HEK293 (cell line): Measurements from ENCODE around the gene SESN2.
A peak's percentile ranks its signal among the peaks of the same experiment; 100 is the strongest.

Source experiments
- CTCF ChIA-PET: fragments of 350-600 bp; formaldehyde crosslinking; extraction: SDS; loops from one replicate; lab custom pipeline; 2021; ENCODE audit warnings: antibody characterized with exemption; lab: Yijun Ruan, JAX
- POLR2A ChIA-PET: fragments of 300-600 bp; formaldehyde crosslinking; extraction: SDS; loops from one replicate; lab custom pipeline; 2020; ENCODE audit warnings: antibody characterized with exemption, inconsistent platforms; lab: Yijun Ruan, JAX
- H3K27ac ChIP-seq: fragments of 200-500 bp; sonication (Bioruptor generic); 2 replicates; pipeline ENCODE4 v1.5.1; 2014; ENCODE audit warnings: low read depth, low read length, control low read depth, inconsistent platforms; ENCODE audit errors: extremely low read depth
- H3K36me3 ChIP-seq, 2 experiments: fragments of 200-500 bp in 1 of 2; sonication (Bioruptor generic) in 1 of 2; 1 replicate in 1 of 2; 2 replicates in 1 of 2; pipeline ENCODE4 v1.5.1; 2014 to 2017; ENCODE audit warnings: inconsistent platforms in 2 of 2, low read length in 2 of 2; ENCODE audit not compliant: control insufficient read depth in 2 of 2, insufficient read depth in 1 of 2
- H3K4me1 ChIP-seq: fragments of 200-500 bp; sonication (Bioruptor generic); 2 replicates; pipeline ENCODE4 v1.5.1; 2014; ENCODE audit warnings: mild to moderate bottlenecking, low read length, inconsistent platforms; ENCODE audit not compliant: control insufficient read depth, insufficient read depth
- H3K4me3 ChIP-seq: 2 replicates; pipeline ENCODE4 v1.5.1; 2011; ENCODE audit warnings: low read depth, mild to moderate bottlenecking, control low read depth, low read length, moderate library complexity
- H3K9me3 ChIP-seq: fragments of 200-500 bp; sonication (Bioruptor generic); 2 replicates; pipeline ENCODE4 v1.5.1; 2014; ENCODE audit warnings: low read depth, low read length, inconsistent platforms; ENCODE audit not compliant: control insufficient read depth, insufficient read depth
- HOXC10 ChIP-seq: sonication (generic); formaldehyde crosslinking; IDR thresholded peaks from 2 replicates; pipeline ENCODE4 v1.8.1; 2023; ENCODE audit warnings: mild to moderate bottlenecking, missing genetic modification reagents
- KLF10 ChIP-seq: fragments of 450-650 bp; IDR thresholded peaks from 2 replicates; pipeline ENCODE4 v1.5.1; 2018; ENCODE audit warnings: missing biosample characterization, mild to moderate bottlenecking, missing genetic modification characterization
- PATZ1 ChIP-seq: fragments of 450-650 bp; formaldehyde crosslinking; IDR thresholded peaks from 2 replicates; pipeline ENCODE4 v1.5.1; 2016; ENCODE audit warnings: missing biosample characterization, missing genetic modification characterization
- SP2 ChIP-seq: fragments of 450-650 bp; formaldehyde crosslinking; IDR thresholded peaks from 2 replicates; pipeline ENCODE4 v1.5.1; 2016; ENCODE audit warnings: missing biosample characterization, missing genetic modification characterization
- YY1 ChIP-seq: fragments of 450-650 bp; formaldehyde crosslinking; IDR thresholded peaks from 2 replicates; pipeline ENCODE4 v1.5.1; 2018; ENCODE audit warnings: missing biosample characterization, missing genetic modification characterization
- ZFHX2 ChIP-seq: fragments of 450-650 bp; formaldehyde crosslinking; conservative IDR thresholded peaks from 2 replicates; pipeline ENCODE4 v1.5.1; 2016; ENCODE audit warnings: missing biosample characterization, missing genetic modification characterization
- ZNF121 ChIP-seq: fragments of 450-650 bp; formaldehyde crosslinking; IDR thresholded peaks from 2 replicates; pipeline ENCODE4 v1.5.1; 2016; ENCODE audit warnings: missing biosample characterization, missing genetic modification characterization
- ZNF140 ChIP-seq: fragments of 450-650 bp; formaldehyde crosslinking; IDR thresholded peaks from 2 replicates; pipeline ENCODE4 v1.5.1; 2016; ENCODE audit warnings: missing biosample characterization, missing genetic modification characterization
- ZNF239 ChIP-seq: fragments of 450-650 bp; formaldehyde crosslinking; IDR thresholded peaks from 2 replicates; pipeline ENCODE4 v1.5.1; 2016; ENCODE audit warnings: missing biosample characterization, missing genetic modification characterization
- ZNF292 ChIP-seq: fragments of 450-650 bp; formaldehyde crosslinking; IDR thresholded peaks from 2 replicates; pipeline ENCODE4 v1.5.1; 2016; ENCODE audit warnings: low read depth, missing biosample characterization, missing genetic modification characterization, borderline replicate concordance
- ZSCAN5A ChIP-seq: fragments of 450-650 bp; formaldehyde crosslinking; IDR thresholded peaks from 2 replicates; pipeline ENCODE4 v1.5.1; 2016; ENCODE audit warnings: missing biosample characterization, missing genetic modification characterization
- ZXDB ChIP-seq: fragments of 450-650 bp; formaldehyde crosslinking; IDR thresholded peaks from 2 replicates; pipeline ENCODE4 v1.5.1; 2016; ENCODE audit warnings: missing biosample characterization, missing genetic modification characterization
- TF ChIP-seq, protein P1 (sequence below): fragments of 450-650 bp; formaldehyde crosslinking; IDR thresholded peaks from 2 replicates; pipeline ENCODE4 v1.5.1; 2016; ENCODE audit warnings: missing biosample characterization, missing genetic modification characterization

The SESN2 gene

DNA sequence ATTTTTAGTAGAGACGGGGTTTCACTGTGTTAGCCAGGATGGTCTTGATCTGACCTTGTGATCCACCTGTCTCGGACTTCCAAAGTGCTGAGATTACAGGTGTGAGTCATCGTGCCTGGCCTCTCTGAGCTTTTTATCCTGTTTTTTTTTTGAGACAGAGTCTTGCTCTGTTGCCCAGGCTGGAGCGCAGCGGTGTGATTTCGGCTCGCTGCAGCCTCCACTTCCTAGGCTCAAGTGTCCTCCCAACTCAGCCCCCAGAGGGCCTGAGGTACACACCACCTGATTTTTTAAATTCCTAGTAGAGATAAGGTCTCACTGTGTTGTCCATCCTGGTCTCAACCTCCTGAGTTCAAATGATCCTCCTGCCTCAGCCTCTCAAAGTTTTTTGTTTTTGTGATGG is 20.4 kb downstream of the SESN2 start:
- peaks cover 31 to 79% of the 10 kb centered on the region in 2 experiments for H3K36me3 ChIP-seq
- H3K4me3 ChIP-seq: no peak overlapping the region
- POLR2A ChIA-PET: interaction anchor here (0.8 to 1.2 kb wide), 2 partner anchors 20 to 49 kb away, joined by 4 to 7 read pairs; partner anchors contain the start of genes MED18 and SESN2
- TF ChIP-seq ZSCAN5A (tag by site-specific recombination) (no peak), ZFHX2 (tag by site-specific recombination) (no peak), ZNF121 (0 out of 2 replicates have a peak, but pooled peaks have one; percentile 43)
- no peaks in the 10 kb centered on the region for H3K4me1 ChIP-seq
- CTCF ChIA-PET: no interaction called here
- no peaks in the 10 kb centered on the region for H3K9me3 ChIP-seq
- H3K27ac ChIP-seq: no peak overlapping the region

DNA sequence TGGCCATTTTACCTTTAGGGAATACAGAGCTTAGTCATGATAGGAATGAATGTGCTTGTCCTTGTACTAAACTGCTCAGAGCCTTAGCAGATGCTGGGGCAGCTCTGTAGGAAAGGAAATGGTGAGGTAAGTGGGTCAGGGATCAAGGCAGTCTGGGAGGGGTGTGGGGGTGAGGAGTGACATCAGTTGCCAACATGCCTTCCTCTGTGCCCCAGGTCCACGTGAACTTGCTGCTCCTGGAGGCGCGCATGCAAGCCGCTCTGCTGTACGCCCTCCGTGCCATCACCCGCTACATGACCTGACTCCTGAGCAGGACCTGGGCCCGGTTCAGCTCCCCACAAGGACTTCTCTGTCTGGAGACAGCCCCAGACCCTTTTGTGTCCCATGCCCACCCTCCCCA is 21.2 kb downstream of the SESN2 start:
- H3K27ac ChIP-seq: no peak overlapping the region
- ChIA-PET POLR2A (interaction anchor here (0.6 to 1.2 kb wide), 4 partner anchors 21 to 83 kb away, joined by 3 to 7 read pairs (median 6); partner anchors contain the start of genes MED18 and SESN2), CTCF (interaction anchor here (0.6 kb wide), 1 partner anchor 9 kb away, joined by 3 read pairs; no protein-coding TSS in a partner anchor)
- H3K9me3 ChIP-seq: no peaks in the 10 kb centered on the region
- peaks cover 24 to 71% of the 10 kb centered on the region in 2 experiments for H3K36me3 ChIP-seq
- no peaks in the 10 kb centered on the region for H3K4me1 ChIP-seq
- 0 out of 2 replicates have a peak, but pooled peaks have one; percentile 23 for TF ChIP-seq PATZ1 (tag by site-specific recombination)
- TF ChIP-seq SP2: no peak
- H3K4me3 ChIP-seq: no peak overlapping the region

- no peak overlapping the region for H3K4me3 ChIP-seq
- no peak for TF ChIP-seq ZNF239
- TF ChIP-seq ZNF140: no peak
- no peak for TF ChIP-seq ZNF292 (tag by site-specific recombination)
- TF ChIP-seq KLF10: no peak
- no peak for TF ChIP-seq HOXC10 (CRISPR knock-in tag)
- TF ChIP-seq YY1 (tag by site-specific recombination): no peak
- TF ChIP-seq, protein P1, sequence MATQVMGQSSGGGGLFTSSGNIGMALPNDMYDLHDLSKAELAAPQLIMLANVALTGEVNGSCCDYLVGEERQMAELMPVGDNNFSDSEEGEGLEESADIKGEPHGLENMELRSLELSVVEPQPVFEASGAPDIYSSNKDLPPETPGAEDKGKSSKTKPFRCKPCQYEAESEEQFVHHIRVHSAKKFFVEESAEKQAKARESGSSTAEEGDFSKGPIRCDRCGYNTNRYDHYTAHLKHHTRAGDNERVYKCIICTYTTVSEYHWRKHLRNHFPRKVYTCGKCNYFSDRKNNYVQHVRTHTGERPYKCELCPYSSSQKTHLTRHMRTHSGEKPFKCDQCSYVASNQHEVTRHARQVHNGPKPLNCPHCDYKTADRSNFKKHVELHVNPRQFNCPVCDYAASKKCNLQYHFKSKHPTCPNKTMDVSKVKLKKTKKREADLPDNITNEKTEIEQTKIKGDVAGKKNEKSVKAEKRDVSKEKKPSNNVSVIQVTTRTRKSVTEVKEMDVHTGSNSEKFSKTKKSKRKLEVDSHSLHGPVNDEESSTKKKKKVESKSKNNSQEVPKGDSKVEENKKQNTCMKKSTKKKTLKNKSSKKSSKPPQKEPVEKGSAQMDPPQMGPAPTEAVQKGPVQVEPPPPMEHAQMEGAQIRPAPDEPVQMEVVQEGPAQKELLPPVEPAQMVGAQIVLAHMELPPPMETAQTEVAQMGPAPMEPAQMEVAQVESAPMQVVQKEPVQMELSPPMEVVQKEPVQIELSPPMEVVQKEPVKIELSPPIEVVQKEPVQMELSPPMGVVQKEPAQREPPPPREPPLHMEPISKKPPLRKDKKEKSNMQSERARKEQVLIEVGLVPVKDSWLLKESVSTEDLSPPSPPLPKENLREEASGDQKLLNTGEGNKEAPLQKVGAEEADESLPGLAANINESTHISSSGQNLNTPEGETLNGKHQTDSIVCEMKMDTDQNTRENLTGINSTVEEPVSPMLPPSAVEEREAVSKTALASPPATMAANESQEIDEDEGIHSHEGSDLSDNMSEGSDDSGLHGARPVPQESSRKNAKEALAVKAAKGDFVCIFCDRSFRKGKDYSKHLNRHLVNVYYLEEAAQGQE (tag by site-specific recombination): no peak
- TF ChIP-seq ZXDB (tag by site-specific recombination): no peak
- ChIA-PET POLR2A (interaction anchor here (0.6 to 1.2 kb wide), 2 partner anchors 21 to 83 kb away, joined by 7 read pairs; partner anchors contain the start of gene SESN2), CTCF (interaction anchor here (0.6 kb wide), 2 partner anchors 10 to 211 kb away, joined by 3 read pairs; no protein-coding TSS in a partner anchor)
- H3K9me3 ChIP-seq: no peaks in the 10 kb centered on the region
- H3K27ac ChIP-seq: no peak overlapping the region
- no peaks in the 10 kb centered on the region for H3K4me1 ChIP-seq
- H3K36me3 ChIP-seq: peaks cover 20 to 66% of the 10 kb centered on the region in 2 experiments
Observed at GRCh38 chr1:28280977-28281381, 21.7 kb downstream of the SESN2 start.
